ENCODE measurements around the gene ATP8A2. TPM values are rescaled to one million over a fixed set of nuclear protein-coding genes. Genes with fewer than 3 reads are reported as not detected.

ATP8A2 gene
- total and polyA plus RNA-seq, 2 of the 8 experiments (the other 6 are each of a cell fraction or from before 2014, with no cell fraction given) = 2.4 to 8.3 TPM

- H3K27me3 ChIP-seq (replicated peaks in 1 of 4; ENCODE audit: control insufficient read depth in 3 of 4, extremely low read depth in 1 of 4, insufficient read depth in 3 of 4, low read length in 3 of 4) = peaks cover 0 to under 1% (median under 1%) of the 10 kb centered on the region in 4 experiments; a peak in 1 of 7 replicates
- no peaks in the 10 kb centered on the region for H3K36me3 ChIP-seq (ENCODE audit: control insufficient read depth in 2 of 4, insufficient read depth in 4 of 4, low read length in 3 of 4)
- no peaks in the 10 kb centered on the region for H4K20me1 ChIP-seq (replicated peaks in 1 of 2; ENCODE audit: control insufficient read depth in 1 of 2, insufficient read depth in 2 of 2, low read length in 2 of 2)
- no peak overlapping the region for H2BK15ac ChIP-seq (ENCODE audit: low read length)
- H4K8ac ChIP-seq (ENCODE audit: extremely low read depth, insufficient read depth, low read length) = no peak overlapping the region
- H4K5ac ChIP-seq (ENCODE audit: insufficient read length, low read depth, low read length) = no peak overlapping the region
- no peak overlapping the region for H2AK5ac ChIP-seq (ENCODE audit: low read depth, low read length)
- CTCF ChIA-PET (ENCODE audit: partially characterized antibody) = interaction anchor here (1.3 to 1.8 kb wide), 3 partner anchors 13 to 30 kb away, joined by 3 to 6 read pairs (median 5); no protein-coding TSS in a partner anchor
- DNase-seq (ENCODE audit: low read depth in 1 of 2, low spot score in 2 of 2) = no peak
- 89% methylated on average over 6 of the region's 6 CpGs; no CpG with 5 or more reads in 1 of the 2 experiments for WGBS, 2 experiments (ENCODE audit: extremely low coverage in 1 of 2, insufficient coverage in 1 of 2, insufficient read length in 1 of 2, insufficient replicate concordance in 2 of 2, low coverage in 1 of 2, low lambda C conversion rate in 2 of 2, missing lambda C conversion rate in 1 of 2)
- POLR2A ChIA-PET (ENCODE audit: partially characterized antibody) = no interaction called here
- H3K4ac ChIP-seq (replicated peaks; ENCODE audit: insufficient read length, low read depth, low read length) = no peak overlapping the region
- H3K23me2 ChIP-seq (ENCODE audit: low read depth, low read length) = no peaks in the 10 kb centered on the region
- H2BK20ac ChIP-seq (ENCODE audit: low read length) = peak overlapping the region; percentile 82; the same call in 1 of the 2 replicates
- H2BK120ac ChIP-seq (replicated peaks; ENCODE audit: low read depth, low read length) = no peak overlapping the region
- H2AFZ ChIP-seq (ENCODE audit: low read length) = 0 out of 2 replicates have a peak overlapping the region, but pooled peaks have one; percentile 73
- no peak overlapping the region for H3K4me3 ChIP-seq (ENCODE audit: extremely low read depth in 1 of 4, insufficient read depth in 2 of 4, low read depth in 3 of 4, low read length in 4 of 4)
- H2BK5ac ChIP-seq (ENCODE audit: low read depth, low read length) = no peak overlapping the region
- H2BK12ac ChIP-seq (ENCODE audit: low read depth, low read length) = no peak overlapping the region
- TF ChIP-seq SUZ12 (IDR thresholded peaks at IDR 0.05; ENCODE audit: low read length) (no peak), SIN3A (conservative IDR thresholded peaks at IDR 0.05 in 1 of 2, IDR thresholded peaks at IDR 0.05 in 1 of 2; ENCODE audit: low read depth in 1 of 2, low read length in 2 of 2) (no peak), BACH1 (IDR thresholded peaks at IDR 0.05; ENCODE audit: low read length) (no peak), ASH2L (IDR thresholded peaks at IDR 0.05; ENCODE audit: low read length) (no peak), KDM4A (IDR thresholded peaks at IDR 0.05; ENCODE audit: low read depth, low read length, severe bottlenecking) (no peak), ATF3 (IDR thresholded peaks at IDR 0.05; ENCODE audit: insufficient read depth, low read depth, low read length) (no peak), YY1 (IDR thresholded peaks at IDR 0.05; ENCODE audit: low read depth, low read length) (no peak), JUND (IDR thresholded peaks at IDR 0.05; ENCODE audit: low read length) (no peak), RFX5 (IDR thresholded peaks at IDR 0.05; ENCODE audit: borderline replicate concordance, low read depth, low read length) (no peak), SAP30 (IDR thresholded peaks at IDR 0.05; ENCODE audit: insufficient read depth, insufficient replicate concordance, low read length) (no peak)
- H3K18ac ChIP-seq (ENCODE audit: extremely low read depth, low read length) = no peak overlapping the region
- H3K23ac ChIP-seq (ENCODE audit: insufficient read length) = no peak overlapping the region
- no peak overlapping the region for H3K56ac ChIP-seq (replicated peaks; ENCODE audit: insufficient read length, low read depth, low read length)
- H3K9me3 ChIP-seq (ENCODE audit: insufficient read depth in 2 of 2, low read depth in 1 of 2, low read length in 1 of 2) = no peaks in the 10 kb centered on the region
- no peak overlapping the region for H3K27ac ChIP-seq (ENCODE audit: low read depth, low read length)
- H3K79me1 ChIP-seq (ENCODE audit: low read depth, low read length) = no peaks in the 10 kb centered on the region
- no peak overlapping the region for H3K4me2 ChIP-seq (ENCODE audit: insufficient read depth in 1 of 2, low read depth in 2 of 2, low read length in 2 of 2)
- H4K91ac ChIP-seq (replicated peaks; ENCODE audit: insufficient read length, low read length) = no peak overlapping the region
- no peak overlapping the region for H3K14ac ChIP-seq (ENCODE audit: insufficient read length)
- H3K79me2 ChIP-seq (ENCODE audit: control insufficient read depth in 1 of 2, insufficient read depth in 2 of 2, low read length in 2 of 2) = no peaks in the 10 kb centered on the region
- no peak overlapping the region for H3K9ac ChIP-seq (replicated peaks in 1 of 4; ENCODE audit: extremely low read depth in 1 of 4, low read depth in 3 of 4, low read length in 3 of 4)
- no peak for FAIRE-seq
- H3K4me1 ChIP-seq (replicated peaks in 1 of 4; ENCODE audit: control insufficient read depth in 3 of 4, insufficient read depth in 4 of 4, low read length in 3 of 4) = no peaks in the 10 kb centered on the region
Measured at GRCh38 chr13:26058704-26059103, 686.9 kb downstream of the ATP8A2 start.

Measured in H1 (cell line).